Heart left ventricle (tissue), 16 donors: Measurements from ENCODE around the gene BCL2. TPM values are rescaled to one million over a fixed set of nuclear protein-coding genes. Genes with fewer than 3 reads are reported as not detected.

ENCODE experiments used
- ATAC-seq, 4 donors: fragments of 200-7000 bp; cut with Tn5 transposase; one replicate each; pipeline ENCODE4 v1.9.1; 2020 to 2022; ENCODE audit warnings: moderate library complexity in 4 of 4, mild to moderate bottlenecking in 3 of 4, moderate number of reproducible peaks in 1 of 4
- DNase-seq, 5 donors: peaks; one replicate each; pipeline ENCODE4 v3.0.0-alpha.2; 2020
- H3K27ac ChIP-seq, 12 donors: fragments of 200-600 bp; sonication (generic) in 4 of 12; one replicate each; pipeline versions ENCODE4 v1.5.0 to v1.8.0; 2016 to 2022; ENCODE audit warnings: mild to moderate bottlenecking in 2 of 12
- H3K27me3 ChIP-seq, 9 donors: fragments of 200-600 bp; sonication (generic) in 2 of 9; one replicate each; pipeline versions ENCODE4 v1.5.1 to v1.8.0; 2016 to 2022; ENCODE audit warnings: mild to moderate bottlenecking in 3 of 9
- H3K36me3 ChIP-seq, 9 donors: fragments of 200-600 bp; sonication (generic) in 2 of 9; one replicate each; pipeline versions ENCODE4 v1.5.0 to v1.8.0; 2018 to 2022; ENCODE audit warnings: mild to moderate bottlenecking in 2 of 9
- H3K4me1 ChIP-seq, 12 donors: fragments of 200-600 bp; sonication (generic) in 4 of 12; one replicate each; pipeline versions ENCODE4 v1.5.0 to v1.8.0; 2016 to 2022; ENCODE audit warnings: mild to moderate bottlenecking in 3 of 12
- H3K4me3 ChIP-seq, 12 donors: fragments of 200-600 bp; sonication (generic) in 4 of 12; one replicate each; pipeline versions ENCODE4 v1.5.0 to v1.8.0; 2017 to 2022; ENCODE audit warnings: mild to moderate bottlenecking in 9 of 12, moderate library complexity in 4 of 12
- H3K9me3 ChIP-seq, 12 donors: fragments of 200-600 bp; sonication (generic) in 4 of 12; one replicate each; pipeline versions ENCODE4 v1.5.0 to v1.8.0; 2016 to 2022; ENCODE audit warnings: mild to moderate bottlenecking in 1 of 12
- POLR2A ChIP-seq, 2 donors: fragments of 450-650 bp; IDR thresholded peaks; one replicate each; pipeline ENCODE4 v1.6.1; 2017; ENCODE audit warnings: antibody characterized with exemption in 2 of 2, mild to moderate bottlenecking in 2 of 2, moderate library complexity in 2 of 2
- WGBS, 4 donors: extraction: QIAGEN DNeasy Blood & Tissue Kit in 2 of 4; methylation state at CpG; one replicate each; pipeline versions ENCODE4 v1.1.5 to v1.1.7; 2013 to 2018; 5-methylcytosine and 5-hydroxymethylcytosine counted together
- intact Hi-C, 10 donors: fragments of 100-400 bp; cut with DNase I; formaldehyde crosslinking; loops; one replicate each; pipeline versions ENCODE4 v1.11.1 to v1.14.2; 2022
- polyA plus RNA-seq, 2 donors: library from polyadenylated mRNA; stranded (reverse); fragments of 200-250 nt; gene quantifications; one replicate each; pipeline ENCODE4 v1.2.3, GENCODE V29; 2013
- total RNA-seq, 9 donors: library from RNA; depleted of rRNA in 2 of 9; stranded (reverse); fragments of >200 nt in 2 of 9; fragmentation: NEBNext Ultra II Directional in 3 of 9; extraction: Animal tissue kit (Norgen Biotek cat#: 25700) in 3 of 9; gene quantifications; one replicate each; pipeline versions ENCODE4 v1.1.0 to v1.2.4, GENCODE V29; 2016 to 2023
- TF ChIP-seq, protein P1 (sequence below), 12 donors: fragments of 200-600 bp; sonication (generic) in 4 of 12; IDR thresholded peaks; one replicate each; pipeline versions ENCODE4 v1.5.0 to v1.8.0; 2018 to 2022; ENCODE audit warnings: antibody characterized with exemption in 12 of 12, mild to moderate bottlenecking in 5 of 12
- donor health status: ischemic (EF 13 %, LVEDD 7.1; RV severe dilation, severe dysfunction).
- donor health status: healthy with polysubstance abuse.
- donor health status: DM: no; HTN: yes; CAD: no.
- donor health status: DM: no; HTN: no; CAD: no.
- donor health status: ischemic (EF 25% LVEDD 6.9; RV normal size, moderate dysfunction).
- donor health status: ischemic (EF 25% LVEDD 5.7; RV mildly dilated, moderate dysfunction).
- donor health status: healthy.
- donor health status: DM: yes; HTN: yes; CAD: no.
- donor health status: ischemic (EF 35%, LVEDD 5.7; RV mildly dilated, moderate dysfunction).
- donor health status: nonischemic (EF 11% LVEDD 7.7; RV severe dilation, severe dysfunction).
- donor health status: DM: yes; HTN: yes; CAD: no.
- donor health status: PGD.
- donor health status: ischemic (EF 29% LVEDD 5.4; RV normal size, mild dysfunction).
- donor health status: nonischemic (EF 23%, LVEDD 6.1; RV moderate dilation, normal function).

The BCL2 gene
- total and polyA plus RNA-seq, 11 donors: 2.9 to 24.2 (median 8.9) TPM

DNA sequence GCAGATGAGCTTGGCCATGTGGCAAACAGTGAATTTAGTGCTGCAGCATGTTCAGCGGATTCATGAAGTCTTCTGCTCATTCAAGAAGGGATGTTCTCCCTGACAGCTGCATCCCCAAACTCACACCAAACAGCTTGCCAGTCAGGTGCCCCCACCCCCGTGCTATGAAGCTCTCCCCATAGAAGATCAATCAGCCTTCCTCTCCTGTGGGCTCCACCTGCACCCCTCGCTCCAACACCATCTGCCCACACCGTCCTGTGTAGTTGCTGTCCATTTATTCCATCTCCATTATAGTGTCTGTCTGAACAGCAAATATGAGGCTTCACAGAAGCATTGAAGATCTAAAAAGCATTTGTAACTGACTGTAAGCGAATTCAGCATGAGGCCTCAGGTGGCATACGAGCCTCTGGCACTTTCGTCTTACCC is 218.9 kb downstream of the BCL2 start:
- no peaks in the 10 kb centered on the region for H3K9me3 ChIP-seq
- DNase-seq (no peak), ATAC-seq (no peak)
- whole genome bisulfite sequencing, 4 donors: 89 to 95% (median 95%) methylated on average over 7 of the region's 7 CpGs
- no peak for TF ChIP-seq POLR2A (IDR thresholded peaks at IDR 0.05)
- TF ChIP-seq, protein P1, sequence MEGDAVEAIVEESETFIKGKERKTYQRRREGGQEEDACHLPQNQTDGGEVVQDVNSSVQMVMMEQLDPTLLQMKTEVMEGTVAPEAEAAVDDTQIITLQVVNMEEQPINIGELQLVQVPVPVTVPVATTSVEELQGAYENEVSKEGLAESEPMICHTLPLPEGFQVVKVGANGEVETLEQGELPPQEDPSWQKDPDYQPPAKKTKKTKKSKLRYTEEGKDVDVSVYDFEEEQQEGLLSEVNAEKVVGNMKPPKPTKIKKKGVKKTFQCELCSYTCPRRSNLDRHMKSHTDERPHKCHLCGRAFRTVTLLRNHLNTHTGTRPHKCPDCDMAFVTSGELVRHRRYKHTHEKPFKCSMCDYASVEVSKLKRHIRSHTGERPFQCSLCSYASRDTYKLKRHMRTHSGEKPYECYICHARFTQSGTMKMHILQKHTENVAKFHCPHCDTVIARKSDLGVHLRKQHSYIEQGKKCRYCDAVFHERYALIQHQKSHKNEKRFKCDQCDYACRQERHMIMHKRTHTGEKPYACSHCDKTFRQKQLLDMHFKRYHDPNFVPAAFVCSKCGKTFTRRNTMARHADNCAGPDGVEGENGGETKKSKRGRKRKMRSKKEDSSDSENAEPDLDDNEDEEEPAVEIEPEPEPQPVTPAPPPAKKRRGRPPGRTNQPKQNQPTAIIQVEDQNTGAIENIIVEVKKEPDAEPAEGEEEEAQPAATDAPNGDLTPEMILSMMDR (IDR thresholded peaks at IDR 0.05): no peak
- H3K27ac ChIP-seq: peak overlapping the region in 9 of 12 donors; percentile 37 to 86 (median 67)
- no peak overlapping the region for H3K4me3 ChIP-seq
- H3K4me1 ChIP-seq: peaks cover 0 to 31% (median 10%) of the 10 kb centered on the region in 12 donors
- no peaks in the 10 kb centered on the region for H3K36me3 ChIP-seq
- no peaks in the 10 kb centered on the region for H3K27me3 ChIP-seq
- intact Hi-C loops: no loop called here

DNA sequence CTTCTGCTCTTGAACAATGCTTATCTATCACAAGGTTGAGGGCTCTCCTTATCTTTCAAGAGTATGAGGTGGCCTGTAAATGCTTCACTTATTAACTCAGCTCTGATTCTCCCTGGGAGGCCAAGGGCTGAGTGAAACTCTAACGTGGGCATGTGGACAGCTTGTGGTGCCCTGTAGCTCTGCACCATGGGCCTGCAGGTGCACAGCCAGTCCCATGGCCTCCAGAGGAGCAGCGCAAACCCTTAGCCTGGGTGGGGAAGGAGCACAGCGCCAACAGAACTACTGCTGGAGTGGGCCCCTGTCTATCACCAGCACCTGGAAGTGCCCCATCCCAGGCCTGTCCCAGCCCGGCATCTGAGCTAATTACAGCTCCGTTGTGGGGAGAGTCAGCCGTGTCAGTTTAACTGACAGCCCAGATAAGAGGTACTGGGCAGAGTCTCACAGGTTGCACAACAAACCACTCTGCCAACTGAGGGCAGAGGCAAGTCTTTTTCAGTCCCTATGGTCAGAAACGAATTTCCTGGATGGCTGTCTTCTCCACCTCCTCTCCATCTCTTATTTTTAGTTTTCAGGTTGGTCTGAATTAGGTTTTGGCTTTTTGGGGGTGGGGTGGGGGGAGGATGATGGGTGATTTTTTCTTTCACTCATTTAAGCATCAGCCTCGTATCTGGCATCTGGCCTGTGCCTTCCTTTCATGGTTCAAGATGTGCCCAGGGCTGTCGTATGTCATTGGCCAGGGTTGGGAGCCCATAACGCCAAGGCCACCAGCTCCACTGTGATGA is 219.5 kb downstream of the BCL2 start:
- intact Hi-C loops: no loop called here
- ATAC-seq (peak; percentile 98 to 99 (median 98)), DNase-seq (peak; percentile 67 to 90 (median 78))
- Histone ChIP-seq H3K4me1 (peaks cover 0 to 31% (median 10%) of the 10 kb centered on the region in 12 donors), H3K9me3 (no peaks in the 10 kb centered on the region), H3K27me3 (no peaks in the 10 kb centered on the region), H3K4me3 (no peak overlapping the region), H3K27ac (peak overlapping the region in 10 of 12 donors; percentile 37 to 86 (median 68)), H3K36me3 (no peaks in the 10 kb centered on the region)
- no peak for TF ChIP-seq POLR2A (IDR thresholded peaks at IDR 0.05)
- TF ChIP-seq, protein P1 (IDR thresholded peaks at IDR 0.05): no peak
- WGBS, 4 donors: 37 to 55% (median 50%) methylated on average over 9 to 10 of the region's 10 CpGs

DNA sequence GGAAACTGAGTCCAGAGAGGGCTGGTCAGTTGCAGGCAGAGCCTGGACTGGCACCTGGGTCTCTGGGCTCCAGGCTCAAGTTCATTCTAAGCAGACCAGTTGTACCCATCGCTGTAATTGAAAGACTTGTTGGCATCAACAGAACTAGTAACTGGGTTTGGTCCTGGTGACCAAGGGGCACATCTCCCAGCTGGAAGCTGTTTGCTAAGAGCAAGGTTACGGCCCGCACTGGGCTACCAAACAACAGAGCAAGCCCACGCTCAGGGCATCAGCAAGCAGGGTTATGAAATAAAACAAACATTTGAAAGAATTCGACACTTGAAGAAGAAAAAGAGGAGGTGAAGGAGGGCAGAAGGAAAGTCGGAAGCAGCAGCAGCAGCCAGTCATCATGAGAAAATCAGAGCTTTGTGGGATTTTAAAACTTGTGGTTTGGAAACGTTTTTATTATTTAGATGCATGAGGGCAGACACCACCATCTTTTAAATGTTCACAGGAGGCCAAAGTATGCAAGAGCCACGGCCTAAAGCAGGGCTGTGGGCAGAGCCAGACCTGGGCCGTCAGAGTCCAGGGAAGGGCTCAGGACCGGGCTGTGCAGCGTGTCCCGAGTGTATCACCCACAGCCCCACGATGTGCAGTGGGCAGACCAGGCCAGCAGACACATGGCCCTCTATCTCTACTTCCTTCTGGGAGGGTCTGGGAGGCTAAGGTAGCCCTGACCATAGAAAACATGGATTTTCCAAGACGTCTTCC is 220.3 kb downstream of the BCL2 start:
- TF ChIP-seq, protein P1 (IDR thresholded peaks at IDR 0.05): no peak
- TF ChIP-seq POLR2A (IDR thresholded peaks at IDR 0.05): no peak
- Histone ChIP-seq H3K4me1 (peaks cover 0 to 31% (median 10%) of the 10 kb centered on the region in 12 donors), H3K4me3 (no peak overlapping the region), H3K9me3 (no peaks in the 10 kb centered on the region), H3K36me3 (no peaks in the 10 kb centered on the region), H3K27me3 (no peaks in the 10 kb centered on the region), H3K27ac (peak overlapping the region in 10 of 12 donors; percentile 32 to 86 (median 68))
- ATAC-seq (peak in 2 of 4 donors; percentile 8 to 9), DNase-seq (no peak)
- WGBS, 4 donors: 81 to 86% (median 81%) methylated on average over 13 to 14 of the region's 14 CpGs
- intact Hi-C loops: no loop called here
